ENCODE results near the gene B4GALT6.

B4GALT6 gene

DNA sequence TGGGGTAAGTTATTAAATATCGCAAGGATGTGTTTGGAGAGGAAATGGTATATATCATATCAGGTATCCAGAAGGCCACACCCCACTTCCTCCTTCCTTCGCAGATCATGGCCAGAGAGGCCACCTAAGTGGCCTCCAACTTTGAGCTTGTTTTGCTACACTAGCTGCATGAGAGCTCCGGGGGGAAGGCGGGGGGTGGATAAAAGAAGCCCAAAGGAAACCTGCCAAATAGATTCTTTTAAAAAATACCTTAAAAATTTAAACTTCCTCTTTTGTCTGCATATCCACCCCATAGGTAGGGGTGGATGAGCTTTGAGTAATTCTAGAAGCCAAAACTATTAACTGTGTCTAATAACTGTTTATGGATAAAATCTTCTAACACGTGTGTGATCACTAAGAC, 98.4 kb downstream of the B4GALT6 start:
- H3K4me3 Mint-ChIP-seq: no peak overlapping the region
- H3K27ac Mint-ChIP-seq: no peak overlapping the region
- peaks cover 5% of the 10 kb centered on the region for H3K9me3 Mint-ChIP-seq
- H3K36me3 Mint-ChIP-seq: no peaks in the 10 kb centered on the region
- DNase-seq (ENCODE audit: low spot score in 2 of 2) (no peak), ATAC-seq (no peak)
- H3K4me1 Mint-ChIP-seq: no peaks in the 10 kb centered on the region

DNA sequence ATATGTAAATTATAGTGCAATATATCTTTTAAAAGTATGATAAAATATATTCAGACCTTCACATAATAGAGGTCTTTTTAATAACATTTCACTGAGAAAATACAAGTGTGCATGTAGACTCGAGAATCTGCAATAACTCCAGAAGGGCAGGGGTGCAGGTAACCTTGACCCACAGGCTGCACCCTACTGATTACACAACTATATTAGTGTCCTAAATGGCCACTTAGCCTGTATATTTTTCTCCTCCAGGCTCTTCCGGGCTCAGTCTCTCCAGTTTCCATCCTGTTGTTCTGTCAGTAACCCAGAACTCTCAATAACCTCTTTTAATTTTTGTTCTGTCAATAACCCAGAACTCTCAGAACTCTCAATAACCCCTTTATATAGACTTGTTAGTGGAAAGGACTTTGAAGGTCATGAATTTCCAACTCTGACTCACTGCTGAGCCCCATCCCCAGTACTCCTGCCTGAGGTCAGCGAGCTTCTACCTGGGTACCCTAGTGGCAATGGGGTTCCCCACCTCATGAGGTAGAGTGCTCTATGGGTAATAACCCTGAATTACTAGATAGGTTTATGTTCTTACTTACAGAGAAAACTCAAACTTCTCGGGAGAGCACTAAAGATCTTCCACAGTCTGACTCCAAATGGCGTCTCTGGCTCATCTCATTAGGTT, 101.1 kb downstream of the B4GALT6 start:
- Mint-ChIP-seq H3K4me1 (no peaks in the 10 kb centered on the region), H3K27ac (no peak overlapping the region), H3K4me3 (no peak overlapping the region), H3K36me3 (no peaks in the 10 kb centered on the region), H3K9me3 (no peaks in the 10 kb centered on the region)
- no peak for ATAC-seq
- DNase-seq (ENCODE audit: low spot score in 2 of 2): no peak

DNA sequence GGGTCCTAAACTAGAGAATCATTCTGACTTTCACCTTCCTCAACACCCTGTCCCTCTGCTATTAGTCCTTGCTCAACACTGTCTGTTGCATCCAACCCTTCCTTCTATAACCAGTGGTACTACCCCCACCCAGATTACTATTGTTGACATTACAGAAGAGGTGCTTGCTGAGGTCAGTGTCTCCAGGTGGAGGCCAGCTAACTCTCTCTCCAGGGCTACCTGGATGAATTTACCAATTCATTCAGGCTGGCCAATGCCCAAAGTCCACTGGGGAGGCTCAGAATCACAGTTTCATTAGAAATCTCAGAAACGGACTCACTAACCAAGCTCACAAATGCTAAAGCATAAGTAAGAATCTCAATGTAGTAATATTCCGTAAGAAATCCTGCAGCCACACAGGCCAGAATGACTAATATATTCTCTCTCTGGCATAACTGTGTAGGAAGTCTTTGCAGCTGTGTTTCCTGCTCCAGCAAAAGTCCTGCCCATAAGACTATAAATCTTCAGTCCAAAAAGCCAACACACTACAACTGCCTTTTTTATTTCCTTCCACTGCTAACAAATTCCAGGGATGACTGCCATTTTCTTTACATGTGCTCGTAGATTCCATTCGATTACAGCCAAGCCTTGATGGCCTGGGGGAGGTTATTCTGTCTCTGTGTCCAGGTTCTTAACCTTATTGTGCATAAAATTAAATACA, 102.7 kb downstream of the B4GALT6 start:
- H3K36me3 Mint-ChIP-seq: no peaks in the 10 kb centered on the region
- H3K4me1 Mint-ChIP-seq: no peaks in the 10 kb centered on the region
- H3K9me3 Mint-ChIP-seq: no peaks in the 10 kb centered on the region
- no peak overlapping the region for H3K4me3 Mint-ChIP-seq
- ATAC-seq (no peak), DNase-seq (ENCODE audit: low spot score in 2 of 2) (no peak)
- H3K27ac Mint-ChIP-seq: no peak overlapping the region

DNA sequence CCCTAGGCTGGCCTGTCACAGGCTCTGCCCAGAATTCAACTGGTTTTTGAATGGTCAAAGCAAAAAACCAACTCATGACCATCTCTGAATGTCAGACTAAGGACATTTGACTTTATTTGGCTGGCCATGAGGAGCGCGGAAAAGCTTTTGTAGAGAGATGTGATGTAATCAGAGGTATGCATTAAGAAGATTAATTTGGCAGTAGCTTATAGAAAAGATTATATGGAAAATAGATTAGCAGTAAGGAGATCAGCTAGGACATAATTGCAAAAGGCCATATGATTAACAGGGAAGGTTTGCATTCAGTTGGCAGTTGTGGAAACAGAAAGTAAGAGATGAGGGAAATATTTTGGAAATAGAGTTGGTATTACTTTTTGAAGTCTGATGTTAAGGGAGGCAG, 105.0 kb downstream of the B4GALT6 start:
- H3K27ac Mint-ChIP-seq: no peak overlapping the region
- H3K4me1 Mint-ChIP-seq: no peaks in the 10 kb centered on the region
- H3K4me3 Mint-ChIP-seq: no peak overlapping the region
- DNase-seq (ENCODE audit: low spot score in 2 of 2) (no peak), ATAC-seq (no peak)
- no peaks in the 10 kb centered on the region for H3K9me3 Mint-ChIP-seq
- no peaks in the 10 kb centered on the region for H3K36me3 Mint-ChIP-seq

DNA sequence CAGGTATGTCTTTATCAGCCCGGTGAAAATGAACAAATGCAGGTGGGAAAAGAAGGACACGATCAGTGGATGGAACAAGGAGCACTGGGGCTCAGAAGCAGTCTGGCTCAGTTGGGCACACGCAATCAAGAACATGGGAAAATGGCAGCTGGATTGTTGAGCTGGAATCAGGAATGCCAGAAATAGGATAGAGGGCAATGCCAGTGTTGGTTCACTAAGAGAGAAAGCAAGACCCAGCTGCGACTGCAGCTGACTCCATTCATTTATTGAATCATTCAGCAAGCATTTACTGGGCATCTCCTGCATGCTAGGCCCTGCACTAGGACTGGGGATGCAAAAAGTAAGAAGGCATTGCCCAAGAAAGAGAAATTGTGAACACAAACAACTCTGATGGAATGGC, 106.3 kb downstream of the B4GALT6 start:
- no peaks in the 10 kb centered on the region for H3K36me3 Mint-ChIP-seq
- H3K27ac Mint-ChIP-seq: no peak overlapping the region
- H3K4me1 Mint-ChIP-seq: no peaks in the 10 kb centered on the region

DNA sequence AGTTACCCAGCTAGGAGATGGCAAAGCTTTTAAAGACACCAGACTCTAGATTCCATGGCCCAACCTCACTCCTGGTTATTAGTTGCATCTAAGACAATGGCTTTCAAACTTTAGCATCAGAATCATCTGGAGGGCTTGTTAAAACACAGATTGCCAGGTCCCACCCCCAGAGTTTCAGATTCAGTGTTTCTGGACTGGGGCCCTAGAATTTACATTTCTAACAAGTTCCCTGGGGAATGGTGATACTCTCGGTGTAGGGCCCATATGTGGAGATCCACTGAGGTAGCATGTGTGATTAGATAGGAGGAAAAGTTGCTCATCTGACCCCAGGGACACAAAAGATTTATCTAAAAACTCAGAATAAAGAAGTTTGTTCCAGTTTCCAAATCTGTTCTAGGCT, 107.2 kb downstream of the B4GALT6 start:
- no peaks in the 10 kb centered on the region for H3K36me3 Mint-ChIP-seq
- ATAC-seq (no peak), DNase-seq (ENCODE audit: low spot score in 2 of 2) (no peak)
- H3K4me3 Mint-ChIP-seq: no peak overlapping the region
- H3K9me3 Mint-ChIP-seq: no peaks in the 10 kb centered on the region
- no peak overlapping the region for H3K27ac Mint-ChIP-seq
- H3K4me1 Mint-ChIP-seq: no peaks in the 10 kb centered on the region

More for the DNA sequence above, 106.3 kb downstream of the B4GALT6 start:
- Mint-ChIP-seq H3K9me3 (no peaks in the 10 kb centered on the region), H3K4me3 (no peak overlapping the region)
- ATAC-seq (no peak), DNase-seq (ENCODE audit: low spot score in 2 of 2) (no peak)

DNA sequence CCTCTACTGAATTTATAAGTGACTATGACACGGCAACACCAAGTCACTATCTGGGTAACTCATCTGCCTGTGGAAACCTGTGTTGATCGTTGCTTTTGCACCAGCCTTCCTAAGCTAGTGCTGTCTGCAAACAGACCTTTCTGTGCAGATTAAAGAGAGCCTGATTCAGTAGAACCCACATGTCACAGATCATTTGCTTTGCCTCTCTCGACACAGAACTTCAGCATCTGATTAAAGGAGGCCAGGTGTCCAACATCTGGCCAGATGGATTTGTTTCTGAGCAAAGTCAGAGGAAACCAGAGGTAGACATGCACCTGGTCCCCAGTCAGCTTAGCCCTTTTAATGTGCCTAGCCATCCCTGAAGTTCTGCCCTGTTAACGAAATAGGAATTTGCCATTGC, 107.7 kb downstream of the B4GALT6 start:
- Mint-ChIP-seq H3K4me3 (no peak overlapping the region), H3K27ac (no peak overlapping the region), H3K4me1 (no peaks in the 10 kb centered on the region), H3K9me3 (no peaks in the 10 kb centered on the region), H3K36me3 (no peaks in the 10 kb centered on the region)
- no peak for DNase-seq (ENCODE audit: low spot score in 2 of 2)
- ATAC-seq: no peak

DNA sequence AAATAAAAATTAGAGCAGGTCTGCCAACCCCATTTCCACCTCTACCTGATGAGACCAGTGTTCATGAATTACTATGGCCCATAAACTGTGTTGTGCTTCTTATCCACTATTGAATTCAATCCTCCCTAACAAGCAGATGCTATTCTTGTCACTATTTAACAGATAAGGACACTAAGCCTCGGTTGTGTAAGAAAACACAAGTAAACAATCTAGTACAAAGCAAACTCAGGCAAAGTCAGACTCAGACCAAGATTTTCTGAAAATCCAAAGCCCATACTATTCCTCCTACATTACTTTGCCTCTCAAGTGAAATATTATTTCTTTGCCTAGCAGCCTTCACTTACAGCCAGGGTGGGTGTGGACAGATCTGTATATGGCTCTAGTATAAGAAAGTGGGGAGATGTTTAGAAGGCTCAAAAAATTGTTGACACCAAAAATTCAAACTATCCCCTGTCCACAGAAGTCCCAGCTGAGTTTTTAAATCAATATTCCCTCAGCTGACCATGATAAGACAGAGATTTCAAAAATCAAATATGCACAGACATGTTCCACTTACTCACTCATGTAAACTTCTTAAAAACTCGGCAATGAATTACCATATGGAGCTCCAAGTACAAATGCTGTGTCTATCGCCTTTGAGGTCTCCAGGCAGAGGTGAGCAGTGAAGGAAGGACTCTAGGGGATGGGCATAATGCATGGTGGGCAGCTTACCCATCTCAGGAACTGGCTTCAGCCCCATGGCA, 108.7 kb downstream of the B4GALT6 start:
- Mint-ChIP-seq H3K27ac (no peak overlapping the region), H3K4me1 (no peaks in the 10 kb centered on the region), H3K36me3 (no peaks in the 10 kb centered on the region), H3K4me3 (no peak overlapping the region), H3K9me3 (no peaks in the 10 kb centered on the region)
- ATAC-seq (no peak), DNase-seq (ENCODE audit: low spot score in 2 of 2) (no peak)

DNA sequence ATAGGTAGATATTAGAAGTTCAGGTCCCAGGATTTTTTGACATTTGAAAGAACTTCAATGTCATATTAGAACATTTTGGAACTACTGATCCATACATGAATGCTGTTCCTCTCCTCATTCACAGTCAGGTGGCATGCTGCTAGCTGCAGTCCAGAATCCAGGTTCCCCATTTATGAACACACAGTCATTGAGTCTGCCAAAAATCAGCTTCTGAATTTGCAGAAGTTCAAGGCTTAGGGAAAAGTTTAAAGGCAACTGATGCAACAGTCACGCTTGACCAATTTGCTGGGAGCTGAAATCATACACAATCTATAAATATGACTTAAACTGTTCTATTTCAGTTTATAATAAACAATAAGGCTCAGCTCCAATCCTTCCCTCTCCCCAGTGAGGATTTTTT, 110.0 kb downstream of the B4GALT6 start:
- no peak for ATAC-seq

More for the DNA sequence above, 110.0 kb downstream of the B4GALT6 start:
- Mint-ChIP-seq H3K4me3 (no peak overlapping the region), H3K9me3 (no peaks in the 10 kb centered on the region), H3K4me1 (no peaks in the 10 kb centered on the region), H3K27ac (no peak overlapping the region), H3K36me3 (no peaks in the 10 kb centered on the region)
- DNase-seq (ENCODE audit: low spot score in 2 of 2): no peak
